Nucleus accumbens (tissue), 56 donors: Measurements from ENCODE around the gene ATP6V1E1.
"Not testable (repeated sequence)": the region's sequence is repeated elsewhere in the genome, so short reads cannot be mapped to it uniquely, and the experiment has no call there.

Experiments used
- DNase-seq, 56 donors: peaks; one replicate each; lab custom pipeline; 2025; lab: John Stamatoyannopoulos, UW

Gene ATP6V1E1

DNA sequence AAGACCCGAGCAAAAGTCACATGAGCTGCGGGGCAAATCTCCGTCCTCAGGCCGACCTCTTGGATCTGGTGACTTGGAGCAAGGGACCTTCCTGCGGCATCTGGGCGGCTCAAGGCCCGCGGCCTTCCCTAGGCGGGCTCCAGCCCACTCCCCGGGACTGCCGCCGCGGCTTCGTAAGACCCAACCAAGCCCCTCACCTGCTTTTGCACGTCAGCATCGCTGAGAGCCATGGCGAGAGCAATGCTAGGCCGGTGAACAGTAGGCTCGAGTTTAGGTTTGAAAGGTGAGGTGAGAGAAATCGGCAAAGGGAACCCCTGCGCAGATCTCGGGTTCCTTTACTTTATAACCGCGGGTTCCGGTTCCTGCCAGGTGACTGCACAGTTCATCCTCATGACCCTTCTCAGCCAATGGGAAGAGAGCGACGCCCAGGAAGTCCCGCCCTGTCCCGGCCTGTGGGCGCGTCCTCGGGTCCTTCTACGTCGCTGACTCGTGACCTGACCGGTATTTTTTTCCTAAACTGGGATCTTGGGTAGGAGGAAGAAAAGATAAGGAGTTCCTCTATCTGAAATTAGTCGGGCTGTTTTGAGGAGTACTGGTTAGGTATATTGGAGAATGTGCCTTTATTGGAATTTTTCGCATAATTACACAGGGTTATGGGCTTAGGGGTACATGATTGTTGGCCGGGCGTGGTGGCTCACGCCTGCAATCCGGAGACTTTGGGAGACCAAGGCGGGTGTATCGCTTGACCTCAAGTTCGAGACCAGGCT lies at the start of gene ATP6V1E1:
ATP6V1E1 (minus strand) TSS at position 344 of the 767 bp plus-strand sequence; CDS start at position 230, 114 bp downstream.
- peak; percentile 42 to 98 (median 94) for DNase-seq

GRCh38 chr22:17675584-17675983 lies 47.0 kb upstream of the ATP6V1E1 start:
- DNase-seq = no peak

DNA sequence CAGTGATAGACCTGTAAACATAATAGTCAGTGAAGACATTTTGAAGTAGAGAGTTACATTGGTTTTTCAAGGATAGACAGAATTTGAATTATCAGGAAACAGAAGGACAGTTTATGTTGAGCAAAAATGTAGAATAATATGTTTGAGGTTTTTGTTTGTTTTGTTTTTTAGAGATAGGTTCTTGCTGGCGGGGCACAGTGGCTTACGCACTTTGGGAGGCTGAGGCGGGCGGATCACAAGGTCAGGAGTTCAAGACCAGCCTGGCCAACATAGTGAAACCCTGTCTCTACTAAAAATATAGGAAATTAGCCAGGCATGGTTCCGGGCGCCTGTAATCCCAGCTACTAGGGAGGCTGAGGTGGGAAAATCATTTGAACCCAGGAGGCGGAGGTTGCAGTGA lies 45.6 kb upstream of the ATP6V1E1 start:
- DNase-seq = no peak

GRCh38 chr22:17672417-17672991 lies 44.0 kb upstream of the ATP6V1E1 start:
- no peak for DNase-seq

DNA sequence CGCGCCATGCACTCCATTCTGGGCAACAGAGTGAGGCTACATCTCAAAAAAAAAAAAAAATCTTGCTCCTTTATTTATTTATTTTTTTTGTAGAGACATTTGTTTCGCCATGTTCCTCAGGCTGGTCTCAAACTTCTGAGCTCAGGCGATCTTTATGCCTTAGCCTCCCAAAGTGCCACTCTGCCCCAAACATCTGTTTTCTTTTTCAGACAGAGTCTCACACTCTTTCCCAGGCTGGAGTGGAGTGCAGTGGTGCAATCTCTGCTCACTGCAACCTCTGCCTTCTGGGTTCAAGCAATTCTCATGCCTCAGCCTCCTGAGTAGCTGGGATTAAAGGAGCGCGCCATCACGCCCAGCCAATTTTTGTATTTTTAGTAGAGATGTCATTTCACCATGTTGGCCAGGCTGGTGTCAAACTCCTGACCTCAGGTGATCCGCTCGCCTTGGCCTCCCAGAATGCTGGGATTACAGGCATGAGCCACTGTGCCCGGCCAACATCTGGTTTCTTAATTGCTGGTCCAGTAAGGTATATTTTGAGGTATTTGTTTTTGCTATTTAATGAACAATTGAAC lies 43.1 kb upstream of the ATP6V1E1 start:
- DNase-seq = not testable (repeated sequence)

- no peak for DNase-seq
These were observed 37.3 kb upstream of the ATP6V1E1 start for GRCh38 chr22:17665854-17666253.

DNA sequence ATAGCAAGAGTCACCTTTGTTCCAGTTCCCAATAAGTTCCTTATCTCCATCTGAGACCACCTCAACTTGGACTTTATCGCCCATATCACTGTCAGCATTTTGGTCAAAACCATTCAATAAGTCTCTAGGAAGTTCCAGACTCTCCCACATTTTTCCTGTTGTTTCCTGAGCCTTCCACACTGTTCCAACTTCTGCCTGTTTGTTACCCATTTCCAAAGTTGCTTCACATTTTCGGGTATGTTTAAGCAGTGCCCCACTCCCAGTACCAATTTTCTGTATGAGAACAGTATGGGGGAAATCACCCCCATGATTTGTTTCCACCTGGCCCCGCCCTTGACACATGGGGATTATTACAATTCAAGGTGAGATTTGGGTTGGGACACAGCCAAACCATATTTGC lies 36.7 kb upstream of the ATP6V1E1 start:
- no peak for DNase-seq

- no peak for DNase-seq
These were observed 36.0 kb upstream of the ATP6V1E1 start for GRCh38 chr22:17664414-17665055.

- DNase-seq = no peak
These were observed 28.4 kb upstream of the ATP6V1E1 start for GRCh38 chr22:17656870-17657395.

- no peak for DNase-seq
These were observed 26.7 kb upstream of the ATP6V1E1 start for GRCh38 chr22:17655289-17655688.

- DNase-seq = no peak
These were observed 20.0 kb upstream of the ATP6V1E1 start for GRCh38 chr22:17648569-17648968.

DNA sequence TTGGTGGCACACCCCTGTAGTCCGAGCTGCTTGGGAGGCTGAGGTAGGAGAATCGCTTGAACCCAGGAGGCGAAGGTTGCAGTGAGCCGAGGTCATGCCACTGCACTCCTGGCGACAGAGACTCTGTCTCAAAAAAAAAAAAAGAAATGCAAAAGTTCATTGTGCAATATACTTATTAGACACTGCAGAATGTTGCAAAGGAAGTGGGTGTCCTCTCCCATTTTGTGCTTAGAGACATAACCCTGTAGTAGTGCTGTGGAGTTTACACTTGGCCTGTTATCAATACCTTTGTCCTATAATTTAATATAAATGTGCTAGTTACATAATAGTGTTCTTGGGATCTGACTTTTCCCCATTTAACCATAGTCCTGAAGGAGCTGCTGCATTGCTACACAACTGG lies 19.4 kb upstream of the ATP6V1E1 start:
- DNase-seq = no peak

GRCh38 chr22:17647452-17647851 lies 18.9 kb upstream of the ATP6V1E1 start:
- DNase-seq = no peak

DNA sequence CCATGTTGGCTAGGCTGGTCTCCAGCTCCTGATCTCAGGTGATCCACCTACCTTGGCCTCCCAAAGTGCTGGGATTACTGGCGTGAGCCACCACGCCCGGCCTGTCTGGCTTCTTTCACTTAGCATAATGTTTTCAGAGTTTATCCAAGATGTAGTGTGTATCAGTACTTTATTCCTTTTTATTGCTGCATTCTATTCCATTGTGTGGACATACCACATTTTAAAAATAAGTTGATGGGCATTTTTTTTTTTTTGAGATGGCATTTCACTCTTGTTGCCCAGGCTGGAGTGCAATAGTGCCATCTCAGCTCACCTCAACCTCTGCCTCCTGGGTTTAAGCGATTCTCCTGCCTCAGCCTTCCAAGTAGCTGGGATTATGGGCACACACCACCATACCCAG lies 13.8 kb upstream of the ATP6V1E1 start:
- not testable (repeated sequence) for DNase-seq

- DNase-seq = no peak
These were observed 12.7 kb upstream of the ATP6V1E1 start for GRCh38 chr22:17641269-17641668.

- DNase-seq = peak in 2 of 56 donors; percentile 2 to 4
These were observed 10.7 kb upstream of the ATP6V1E1 start for GRCh38 chr22:17639247-17639741.

DNA sequence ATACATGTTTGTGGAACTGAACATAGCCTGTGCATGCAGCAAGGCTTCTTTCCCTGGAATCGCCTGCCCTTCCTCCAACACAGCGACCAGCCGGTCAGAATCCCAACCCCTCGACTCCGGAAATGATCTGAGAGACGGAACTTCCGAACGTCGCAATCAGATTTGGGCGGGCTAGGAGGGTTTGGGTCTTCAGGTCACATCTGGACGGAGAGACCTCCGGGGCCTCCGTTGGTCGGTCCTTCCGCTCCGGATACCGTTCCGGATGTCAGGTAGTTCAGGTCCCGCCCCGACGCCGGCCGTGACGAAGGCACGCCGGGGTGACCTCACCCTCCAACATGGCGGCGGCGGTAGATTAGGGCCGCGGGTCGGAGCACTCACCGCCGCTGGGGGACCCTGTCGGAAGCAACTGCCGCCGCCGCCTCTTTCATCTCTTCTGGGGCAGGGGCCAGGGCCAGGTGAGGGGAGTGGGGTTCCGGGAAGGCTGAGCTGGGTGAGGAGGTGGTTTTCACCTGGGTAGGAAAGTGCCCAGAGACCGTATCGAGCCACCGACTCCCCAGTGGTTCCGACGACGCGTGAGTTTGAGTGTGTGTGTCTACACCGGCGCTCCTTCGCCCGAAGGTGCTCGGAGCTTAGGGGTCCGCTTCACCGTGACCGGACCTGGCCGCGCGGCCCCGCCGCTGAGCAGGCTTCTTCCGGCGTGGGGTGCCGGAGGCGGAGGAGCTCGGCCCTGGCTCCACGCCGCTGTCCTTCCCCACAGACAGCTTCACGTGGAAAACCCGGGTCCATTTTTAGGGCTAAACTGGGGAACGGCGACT lies 10.1 kb upstream of the ATP6V1E1 start, which contains the start of gene BCL2L13:
BCL2L13 (plus strand) TSS at position 326 of the 815 bp plus-strand sequence. CDS start 16,955 bp downstream, outside the sequence.
- DNase-seq = peak; percentile 23 to 92 (median 82)

DNA sequence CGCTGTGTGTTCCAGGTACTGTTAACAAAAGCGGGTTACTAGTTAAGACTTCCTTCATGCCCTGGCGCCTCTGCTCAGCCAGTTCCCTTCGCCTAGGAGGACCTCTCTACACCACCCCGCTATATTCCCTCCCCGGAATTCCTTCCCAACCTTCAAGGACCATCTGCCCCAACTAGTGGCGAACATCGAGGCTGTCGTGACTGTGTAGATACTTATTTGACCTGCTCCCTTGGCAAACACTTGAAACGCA lies 9.6 kb upstream of the ATP6V1E1 start:
- peak in 4 of 56 donors; percentile 20 to 78 (median 42) for DNase-seq

- peak in 1 of 56 donors; percentile 43 for DNase-seq
These were observed 9.1 kb upstream of the ATP6V1E1 start for GRCh38 chr22:17637490-17638181.
